Mesangial cell (primary cell): ENCODE measurements around the gene MORF4L2. TPM values are rescaled to one million over a fixed set of nuclear protein-coding genes. Genes with fewer than 3 reads are reported as not detected.

Experiments
- total RNA-seq: library from RNA; depleted of rRNA; stranded (reverse); fragments of >200 nt; gene quantifications from 2 replicates; pipeline ENCODE4 v1.2.3, GENCODE V29; 2015

The MORF4L2 gene
- 170 and 229 TPM in 2 replicates for total RNA-seq

GRCh38 chrX:103686199-103687072 lies at the start of gene MORF4L2:
Gene MORF4L2 (minus strand): TSS chrX:103686699. CDS start chrX:103677027, 9,672 bp downstream.

GRCh38 chrX:103710609-103711008 lies 24.1 kb upstream of the MORF4L2 start, which contains the start of gene TMEM31:
Gene TMEM31 (plus strand): TSS chrX:103710909. CDS start chrX:103712259, 1,350 bp downstream.

GRCh38 chrX:103628386-103629317 lies 57.8 kb downstream of the MORF4L2 start, which contains the start of gene TCEAL1:
Gene TCEAL1 (plus strand): TSS chrX:103628975. CDS start chrX:103629917, 942 bp downstream.

Other genes with a start within 250 kb of the MORF4L2 start
- gene RAB40A, start 167.2 kb downstream of the MORF4L2 start, total RNA-seq, result under 0.01 and 0.25 TPM in 2 replicates
- gene TCEAL4, start 101.2 kb downstream of the MORF4L2 start, total RNA-seq, result 13.5 and 21.4 TPM in 2 replicates
- gene TCEAL3, start 78.7 kb downstream of the MORF4L2 start, total RNA-seq, result 5.1 and 6.4 TPM in 2 replicates
- 8.5 and 11.8 TPM in 2 replicates for gene TCEAL1, start 57.7 kb downstream of the MORF4L2 start, total RNA-seq
- gene TMEM31, start 24.2 kb upstream of the MORF4L2 start, total RNA-seq, result 0.25 TPM in 1 of 2 replicates, not detected in the other
- not detected in 2 replicates for gene PLP1, start 90.1 kb upstream of the MORF4L2 start, total RNA-seq
- gene RAB9B, start 145.6 kb upstream of the MORF4L2 start, total RNA-seq, result 0.16 and 0.51 TPM in 2 replicates